Measurements from ENCODE around the gene ANKS1A. TPM values are rescaled to one million over a fixed set of nuclear protein-coding genes. Genes with fewer than 3 reads are reported as not detected.

ANKS1A gene
- total and polyA plus RNA-seq, 2 experiments from 2014 or later, result 17.5 to 25.4 TPM

GRCh38 chr6:34949636-34950035 lies 60.6 kb downstream of the ANKS1A start:
- Histone ChIP-seq H4K20me1 (ENCODE audit: insufficient read depth, poor library complexity, severe bottlenecking) (no peaks in the 10 kb centered on the region), H3K9me2 (replicated peaks; ENCODE audit: insufficient read depth) (no peaks in the 10 kb centered on the region), H3K27me3 (no peaks in the 10 kb centered on the region), H2AFZ (no peak overlapping the region), H3K4me1 (ENCODE audit: insufficient read depth) (peaks cover 29% of the 10 kb centered on the region), H3K27ac (no peak overlapping the region), H3K4me3 (no peak overlapping the region), H3K4me2 (no peak overlapping the region), H3K9me3 (ENCODE audit: low read depth) (no peaks in the 10 kb centered on the region), H3K79me2 (peaks cover 51% of the 10 kb centered on the region), H3K36me3 (replicated peaks; ENCODE audit: insufficient read depth, low read depth) (no peaks in the 10 kb centered on the region)
- WGBS (ENCODE audit: low lambda C conversion rate, missing lambda C conversion rate), result 91% methylated on average over 3 of the region's 3 CpGs
- no peak for TF ChIP-seq EZH2phosphoT487 (IDR thresholded peaks at IDR 0.05; ENCODE audit: low read depth, severe bottlenecking, unreplicated experiment)
- TF ChIP-seq EZH2 (IDR thresholded peaks at IDR 0.05; ENCODE audit: borderline replicate concordance), result no peak
- TF ChIP-seq CTCF (IDR thresholded peaks at IDR 0.05; ENCODE audit: poor library complexity), result no peak
- DNase-seq (ENCODE audit: low spot score), result no peak

GRCh38 chr6:34950849-34951248 lies 61.8 kb downstream of the ANKS1A start:
- 75% methylated on average over 5 of the region's 5 CpGs for WGBS (ENCODE audit: low lambda C conversion rate, missing lambda C conversion rate)
- no peaks in the 10 kb centered on the region for H3K9me2 ChIP-seq (replicated peaks; ENCODE audit: insufficient read depth)
- H2AFZ ChIP-seq, result no peak overlapping the region
- TF ChIP-seq EZH2phosphoT487 (IDR thresholded peaks at IDR 0.05; ENCODE audit: low read depth, severe bottlenecking, unreplicated experiment), result no peak
- TF ChIP-seq CTCF (IDR thresholded peaks at IDR 0.05; ENCODE audit: poor library complexity), result no peak
- no peak for TF ChIP-seq EZH2 (IDR thresholded peaks at IDR 0.05; ENCODE audit: borderline replicate concordance)
- no peak overlapping the region for H3K27ac ChIP-seq
- peaks cover 50% of the 10 kb centered on the region for H3K79me2 ChIP-seq
- H3K4me2 ChIP-seq, result no peak overlapping the region
- no peaks in the 10 kb centered on the region for H3K36me3 ChIP-seq (replicated peaks; ENCODE audit: insufficient read depth, low read depth)
- H3K27me3 ChIP-seq, result no peaks in the 10 kb centered on the region
- H3K4me1 ChIP-seq (ENCODE audit: insufficient read depth), result peaks cover 27% of the 10 kb centered on the region
- H4K20me1 ChIP-seq (ENCODE audit: insufficient read depth, poor library complexity, severe bottlenecking), result no peaks in the 10 kb centered on the region
- H3K9me3 ChIP-seq (ENCODE audit: low read depth), result no peaks in the 10 kb centered on the region
- DNase-seq (ENCODE audit: low spot score), result no peak
- H3K4me3 ChIP-seq, result no peak overlapping the region

- no peak overlapping the region for H2AFZ ChIP-seq
These were observed 62.7 kb downstream of the ANKS1A start for GRCh38 chr6:34951731-34952130.

More at GRCh38 chr6:34951731-34952130, 62.7 kb downstream of the ANKS1A start:
- 86% methylated on average over 4 of the region's 4 CpGs for WGBS (ENCODE audit: low lambda C conversion rate, missing lambda C conversion rate)
- no peak for TF ChIP-seq CTCF (IDR thresholded peaks at IDR 0.05; ENCODE audit: poor library complexity)
- H3K79me2 ChIP-seq, result peaks cover 46% of the 10 kb centered on the region
- no peak overlapping the region for H3K4me3 ChIP-seq
- no peaks in the 10 kb centered on the region for H4K20me1 ChIP-seq (ENCODE audit: insufficient read depth, poor library complexity, severe bottlenecking)
- no peaks in the 10 kb centered on the region for H3K9me2 ChIP-seq (replicated peaks; ENCODE audit: insufficient read depth)
- H3K27me3 ChIP-seq, result no peaks in the 10 kb centered on the region
- peak overlapping the region; percentile 92 for H3K27ac ChIP-seq
- no peak for DNase-seq (ENCODE audit: low spot score)
- H3K9me3 ChIP-seq (ENCODE audit: low read depth), result no peaks in the 10 kb centered on the region
- no peak overlapping the region for H3K4me2 ChIP-seq
- peaks cover 27% of the 10 kb centered on the region for H3K4me1 ChIP-seq (ENCODE audit: insufficient read depth)
- no peaks in the 10 kb centered on the region for H3K36me3 ChIP-seq (replicated peaks; ENCODE audit: insufficient read depth, low read depth)

Measured in hepatocyte (in vitro differentiated cells).